ENCODE data around the gene SNX10. TPM values are rescaled to one million over a fixed set of nuclear protein-coding genes. Genes with fewer than 3 reads are reported as not detected.

Gene SNX10
- total RNA-seq, 3 donors from 2014 or later, result 1.9 to 5.7 (median 4.7) TPM

GRCh38 chr7:26356929-26357798 is 65.5 kb downstream of the SNX10 start:
- Histone ChIP-seq H3K4me3 (no peak overlapping the region), H3K4me1 (ENCODE audit: low read depth) (no peaks in the 10 kb centered on the region), H3K36me3 (ENCODE audit: low read depth) (no peaks in the 10 kb centered on the region), H3K9me3 (no peaks in the 10 kb centered on the region)
- intact Hi-C loops (cut with DNase I, micrococcal nuclease), result no loop called here
- DNase-seq (no peak), ATAC-seq (no peak)
- no peak for TF ChIP-seq CTCF (IDR thresholded peaks at IDR 0.05)

GRCh38 chr7:26357799-26358151 is 66.1 kb downstream of the SNX10 start:
- no peaks in the 10 kb centered on the region for H3K4me1 ChIP-seq (ENCODE audit: low read depth)
- DNase-seq, result no peak
- H3K9me3 ChIP-seq, result no peaks in the 10 kb centered on the region
- no peak for ATAC-seq
- no peak overlapping the region for H3K4me3 ChIP-seq
- no peak for TF ChIP-seq CTCF (IDR thresholded peaks at IDR 0.05)
- intact Hi-C loops (cut with DNase I, micrococcal nuclease), result no loop called here
- H3K36me3 ChIP-seq (ENCODE audit: low read depth), result no peaks in the 10 kb centered on the region

GRCh38 chr7:26360650-26361049 is 69.0 kb downstream of the SNX10 start:
- no peaks in the 10 kb centered on the region for H3K4me1 ChIP-seq (ENCODE audit: low read depth)
- H3K9me3 ChIP-seq, result no peaks in the 10 kb centered on the region
- no peak overlapping the region for H3K4me3 ChIP-seq
- DNase-seq (no peak), ATAC-seq (no peak)
- TF ChIP-seq CTCF (IDR thresholded peaks at IDR 0.05), result no peak
- intact Hi-C loops (cut with DNase I, micrococcal nuclease), result loop anchor here (5.0 to 10.0 kb wide), 2 partner anchors 266 to 468 kb away; no protein-coding TSS in a partner anchor
- H3K36me3 ChIP-seq (ENCODE audit: low read depth), result no peaks in the 10 kb centered on the region

- no peaks in the 10 kb centered on the region for H3K4me1 ChIP-seq (ENCODE audit: low read depth)
- ATAC-seq (no peak), DNase-seq (no peak)
- no peaks in the 10 kb centered on the region for H3K9me3 ChIP-seq
- no peaks in the 10 kb centered on the region for H3K36me3 ChIP-seq (ENCODE audit: low read depth)
- intact Hi-C loops (cut with DNase I, micrococcal nuclease), result loop anchor here (5.0 to 10.0 kb wide), 2 partner anchors 267 to 469 kb away; no protein-coding TSS in a partner anchor
- no peak overlapping the region for H3K4me3 ChIP-seq
- TF ChIP-seq CTCF (IDR thresholded peaks at IDR 0.05), result no peak
Measured at GRCh38 chr7:26361637-26362036, 70.0 kb downstream of the SNX10 start.

- no peak overlapping the region for H3K4me3 ChIP-seq
- DNase-seq (no peak), ATAC-seq (no peak)
- H3K9me3 ChIP-seq, result no peaks in the 10 kb centered on the region
- TF ChIP-seq CTCF (IDR thresholded peaks at IDR 0.05), result no peak
- no peaks in the 10 kb centered on the region for H3K4me1 ChIP-seq (ENCODE audit: low read depth)
- intact Hi-C loops (cut with DNase I, micrococcal nuclease), result loop anchor here (5.0 to 10.0 kb wide), 2 partner anchors 269 to 471 kb away; no protein-coding TSS in a partner anchor
- no peaks in the 10 kb centered on the region for H3K36me3 ChIP-seq (ENCODE audit: low read depth)
Measured at GRCh38 chr7:26363465-26363864, 71.8 kb downstream of the SNX10 start.
